ENCODE measurements around the gene ZER1. TPM values are rescaled to one million over a fixed set of nuclear protein-coding genes. Genes with fewer than 3 reads are reported as not detected.

Gene ZER1
- total RNA-seq, 2 experiments from 2014 or later = 14.9 to 17.8 TPM

DNA sequence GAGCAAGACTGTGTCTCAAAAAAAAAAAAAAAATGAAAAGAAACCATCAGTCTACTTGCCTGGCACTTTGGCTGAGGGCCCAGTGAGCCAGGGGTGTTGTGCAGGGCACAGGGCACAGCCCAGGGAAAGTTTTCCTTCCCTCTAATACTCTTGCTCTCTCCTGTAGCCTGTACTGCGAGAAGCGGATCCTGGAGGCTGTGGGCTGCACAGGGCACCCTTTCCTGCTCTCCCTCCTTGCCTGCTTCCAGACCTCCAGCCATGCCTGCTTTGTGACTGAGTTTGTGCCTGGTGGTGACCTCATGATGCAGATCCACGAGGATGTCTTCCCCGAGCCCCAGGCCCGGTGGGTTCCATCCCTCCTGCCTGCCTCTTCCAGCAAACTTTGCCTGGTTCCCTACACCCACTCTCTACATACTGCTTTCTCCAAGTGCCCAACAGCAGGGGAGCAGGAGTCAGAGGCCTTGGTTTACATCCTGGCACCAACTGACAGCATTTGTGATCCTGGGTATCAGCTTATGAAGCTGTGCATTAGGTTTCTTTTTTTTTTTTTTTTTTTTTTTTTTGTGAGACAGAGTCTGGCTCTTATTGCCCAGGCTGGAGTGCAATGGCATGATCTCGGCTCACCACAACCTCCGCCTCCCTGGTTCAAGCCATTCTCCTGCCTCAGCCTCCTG is 55.0 kb downstream of the ZER1 start:
- no peak for DNase-seq
- Mint-ChIP-seq H3K4me1 (ENCODE audit: low read depth) (no peaks in the 10 kb centered on the region), H3K36me3 (ENCODE audit: low read depth) (no peaks in the 10 kb centered on the region), H3K27me3 (no peaks in the 10 kb centered on the region), H3K27ac (no peak overlapping the region), H3K9me3 (no peaks in the 10 kb centered on the region), H3K4me3 (no peak overlapping the region)
- POLR2A ChIA-PET = interaction anchor here (1.1 kb wide), 1 partner anchor 21 kb away, joined by 3 read pairs; no protein-coding TSS in a partner anchor
- CTCF ChIA-PET = interaction anchor here (1.1 kb wide), 1 partner anchor 8 kb away, joined by 3 read pairs; no protein-coding TSS in a partner anchor
- TF ChIP-seq, protein P1, sequence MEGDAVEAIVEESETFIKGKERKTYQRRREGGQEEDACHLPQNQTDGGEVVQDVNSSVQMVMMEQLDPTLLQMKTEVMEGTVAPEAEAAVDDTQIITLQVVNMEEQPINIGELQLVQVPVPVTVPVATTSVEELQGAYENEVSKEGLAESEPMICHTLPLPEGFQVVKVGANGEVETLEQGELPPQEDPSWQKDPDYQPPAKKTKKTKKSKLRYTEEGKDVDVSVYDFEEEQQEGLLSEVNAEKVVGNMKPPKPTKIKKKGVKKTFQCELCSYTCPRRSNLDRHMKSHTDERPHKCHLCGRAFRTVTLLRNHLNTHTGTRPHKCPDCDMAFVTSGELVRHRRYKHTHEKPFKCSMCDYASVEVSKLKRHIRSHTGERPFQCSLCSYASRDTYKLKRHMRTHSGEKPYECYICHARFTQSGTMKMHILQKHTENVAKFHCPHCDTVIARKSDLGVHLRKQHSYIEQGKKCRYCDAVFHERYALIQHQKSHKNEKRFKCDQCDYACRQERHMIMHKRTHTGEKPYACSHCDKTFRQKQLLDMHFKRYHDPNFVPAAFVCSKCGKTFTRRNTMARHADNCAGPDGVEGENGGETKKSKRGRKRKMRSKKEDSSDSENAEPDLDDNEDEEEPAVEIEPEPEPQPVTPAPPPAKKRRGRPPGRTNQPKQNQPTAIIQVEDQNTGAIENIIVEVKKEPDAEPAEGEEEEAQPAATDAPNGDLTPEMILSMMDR (IDR thresholded peaks at IDR 0.05) = no peak
- no peak for ATAC-seq
- intact Hi-C loops (cut with micrococcal nuclease) = no loop called here

DNA sequence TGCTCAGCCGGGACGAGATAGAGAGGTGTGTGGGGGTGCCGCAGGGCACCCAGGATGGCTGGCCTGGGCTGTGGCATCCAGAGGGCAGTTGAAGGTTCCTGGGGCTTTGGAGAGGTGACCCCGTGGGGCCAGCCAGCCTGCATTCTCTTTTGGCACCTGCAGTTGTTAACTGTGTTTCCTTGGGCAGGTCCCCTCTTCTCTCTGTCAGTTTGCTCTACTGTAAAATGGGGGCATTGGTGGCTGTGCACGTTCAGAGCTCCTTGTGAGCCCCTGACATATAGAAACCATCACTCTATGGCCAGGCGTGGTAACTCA is 56.3 kb downstream of the ZER1 start:
- DNase-seq = no peak
- no peak overlapping the region for H3K4me3 Mint-ChIP-seq
- H3K27me3 Mint-ChIP-seq = no peaks in the 10 kb centered on the region
- ChIA-PET POLR2A (interaction anchor here (0.6 to 2.0 kb wide), 2 partner anchors 9 to 18 kb away, joined by 3 to 10 read pairs; partner anchors contain the start of gene ZDHHC12), CTCF (interaction anchor here (1.0 kb wide), 1 partner anchor 18 kb away, joined by 3 read pairs; no protein-coding TSS in a partner anchor)
- no peaks in the 10 kb centered on the region for H3K9me3 Mint-ChIP-seq
- intact Hi-C loops (cut with micrococcal nuclease) = no loop called here
- ATAC-seq = no peak
- no peaks in the 10 kb centered on the region for H3K36me3 Mint-ChIP-seq (ENCODE audit: low read depth)
- TF ChIP-seq, protein P1 (IDR thresholded peaks at IDR 0.05) = no peak
- no peak overlapping the region for H3K27ac Mint-ChIP-seq
- no peaks in the 10 kb centered on the region for H3K4me1 Mint-ChIP-seq (ENCODE audit: low read depth)

DNA sequence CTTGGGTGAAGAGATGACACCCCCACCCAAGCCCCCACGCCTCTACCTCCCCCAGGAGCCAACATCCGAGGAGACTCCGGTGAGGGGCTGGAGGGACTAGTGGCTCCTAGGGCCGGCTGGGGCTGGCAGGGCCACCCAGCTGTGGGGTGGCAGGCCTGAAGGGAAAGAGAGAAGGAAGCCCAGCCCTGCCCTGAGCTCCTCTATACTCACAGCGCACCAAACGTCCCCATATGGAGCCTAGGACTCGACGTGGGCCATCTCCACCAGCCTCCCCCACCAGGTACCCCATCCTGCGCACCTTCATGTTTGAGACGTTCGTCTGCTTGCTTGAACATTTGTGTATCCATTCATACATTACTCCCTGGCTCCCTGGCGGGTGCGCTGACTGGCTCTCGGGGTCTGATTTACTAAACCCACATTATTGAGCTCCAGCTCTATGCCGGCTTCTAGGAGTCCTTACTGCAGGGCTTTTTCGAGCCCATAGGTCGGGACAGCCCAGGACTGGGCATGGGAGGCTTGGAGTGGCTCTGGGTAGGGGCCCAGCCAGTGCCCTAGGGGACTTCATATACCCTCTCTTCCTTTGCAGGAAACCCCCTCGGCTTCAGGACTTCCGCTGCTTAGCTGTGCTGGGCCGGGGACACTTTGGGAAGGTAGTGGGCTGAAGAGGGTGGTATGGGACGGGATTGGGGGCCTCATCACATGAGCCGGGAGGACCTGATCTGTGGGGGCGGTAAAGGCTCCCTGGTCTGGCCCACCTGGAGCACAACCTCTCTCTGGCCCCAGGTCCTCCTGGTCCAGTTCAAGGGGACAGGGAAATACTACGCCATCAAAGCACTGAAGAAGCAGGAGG is 56.9 kb downstream of the ZER1 start:
- TF ChIP-seq, protein P1 (IDR thresholded peaks at IDR 0.05) = no peak
- ATAC-seq = no peak
- intact Hi-C loops (cut with micrococcal nuclease) = no loop called here
- H3K36me3 Mint-ChIP-seq (ENCODE audit: low read depth) = no peaks in the 10 kb centered on the region
- no peaks in the 10 kb centered on the region for H3K9me3 Mint-ChIP-seq
- no peaks in the 10 kb centered on the region for H3K27me3 Mint-ChIP-seq
- ChIA-PET CTCF (interaction anchor here (1.0 kb wide), 2 partner anchors 10 to 19 kb away, joined by 3 to 4 read pairs; partner anchors contain the start of gene ZDHHC12), POLR2A (interaction anchor here (0.6 to 2.0 kb wide), 2 partner anchors 9 to 18 kb away, joined by 3 to 10 read pairs; partner anchors contain the start of gene ZDHHC12)
- no peaks in the 10 kb centered on the region for H3K4me1 Mint-ChIP-seq (ENCODE audit: low read depth)
- no peak overlapping the region for H3K27ac Mint-ChIP-seq
- no peak for DNase-seq
- H3K4me3 Mint-ChIP-seq = no peak overlapping the region

DNA sequence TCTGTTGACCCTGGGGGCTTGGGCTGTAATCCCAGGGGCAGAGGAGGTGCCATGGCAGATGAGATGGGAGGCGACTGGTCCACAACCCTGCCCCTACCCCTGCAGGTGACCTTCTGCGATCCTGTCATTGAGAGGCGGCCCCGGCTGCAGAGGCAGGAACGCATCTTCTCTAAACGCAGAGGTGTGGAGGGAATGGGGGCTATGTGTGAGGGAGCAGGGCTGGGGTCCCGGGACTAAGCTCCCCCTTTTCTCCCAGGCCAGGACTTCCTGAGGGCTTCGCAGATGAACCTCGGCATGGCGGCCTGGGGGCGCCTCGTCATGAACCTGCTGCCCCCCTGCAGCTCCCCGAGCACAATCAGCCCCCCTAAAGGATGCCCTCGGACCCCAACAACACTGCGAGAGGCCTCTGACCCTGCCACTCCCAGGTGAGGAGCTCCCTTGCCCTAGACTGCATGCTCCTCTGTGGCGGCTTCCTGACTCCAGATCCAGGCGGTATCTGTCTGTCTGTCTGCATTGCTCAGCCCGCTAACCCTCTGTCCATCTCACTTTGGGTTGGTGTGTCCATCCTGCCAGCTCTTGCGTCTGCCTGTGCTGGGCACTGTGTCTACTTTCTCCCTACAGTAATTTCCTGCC is 57.7 kb downstream of the ZER1 start:
- Mint-ChIP-seq H3K4me1 (ENCODE audit: low read depth) (no peaks in the 10 kb centered on the region), H3K27ac (no peak overlapping the region), H3K4me3 (no peak overlapping the region), H3K36me3 (ENCODE audit: low read depth) (no peaks in the 10 kb centered on the region), H3K9me3 (no peaks in the 10 kb centered on the region), H3K27me3 (no peaks in the 10 kb centered on the region)
- CTCF ChIA-PET = interaction anchor here (1.0 kb wide), 1 partner anchor 10 kb away, joined by 4 read pairs; the partner anchor contains the start of gene ZDHHC12
- TF ChIP-seq, protein P1 (IDR thresholded peaks at IDR 0.05) = no peak
- intact Hi-C loops (cut with micrococcal nuclease) = no loop called here
- POLR2A ChIA-PET = interaction anchor here (2.0 kb wide), 1 partner anchor 10 kb away, joined by 10 read pairs; the partner anchor contains the start of gene ZDHHC12
- ATAC-seq (no peak), DNase-seq (no peak)
